ENCODE data around the gene SPATA24. TPM values are rescaled to one million over a fixed set of nuclear protein-coding genes. Genes with fewer than 3 reads are reported as not detected.

SPATA24 gene
- total and polyA plus RNA-seq, 2 experiments from 2014 or later = 16.0 to 20.6 TPM

- DNase-seq (ENCODE audit: low spot score) = no peak
- no peaks in the 10 kb centered on the region for H3K9me2 ChIP-seq (ENCODE audit: insufficient read depth)
- H3K36me3 ChIP-seq (ENCODE audit: insufficient read depth) = no peaks in the 10 kb centered on the region
- no peak overlapping the region for H3K4me2 ChIP-seq
- no peak overlapping the region for H2AFZ ChIP-seq
- Mint-ChIP-seq H3K4me3 (no peak overlapping the region), H3K9me3 (no peaks in the 10 kb centered on the region), H3K4me1 (no peaks in the 10 kb centered on the region; the same call in 1 of the 3 replicates), H3K27ac (no peak overlapping the region), H3K27me3 (ENCODE audit: insufficient read depth, low read depth, poor library complexity) (peaks cover 5% of the 10 kb centered on the region), H3K36me3 (ENCODE audit: low read depth) (no peaks in the 10 kb centered on the region; the same call in 2 of the 3 replicates)
- TF ChIP-seq ETS1 (IDR thresholded peaks at IDR 0.05) (no peak), EZH2phosphoT487 (IDR thresholded peaks at IDR 0.05; ENCODE audit: unreplicated experiment) (no peak), EZH2 (IDR thresholded peaks at IDR 0.05; ENCODE audit: low read depth, unreplicated experiment) (no peak), STAT1 (IDR thresholded peaks at IDR 0.05; ENCODE audit: unreplicated experiment) (no peak), ZNF331 (CRISPR knock-in tag; IDR thresholded peaks at IDR 0.05; ENCODE audit: low read depth) (no peak), JUNB (IDR thresholded peaks at IDR 0.05; ENCODE audit: unreplicated experiment) (no peak), ZNF462 (CRISPR knock-in tag; IDR thresholded peaks at IDR 0.05) (no peak), CREB1 (CRISPR knock-in tag; IDR thresholded peaks at IDR 0.05; ENCODE audit: low read depth) (no peak), ZNF114 (CRISPR knock-in tag; IDR thresholded peaks at IDR 0.05) (no peak), NANOG (IDR thresholded peaks at IDR 0.05; ENCODE audit: borderline replicate concordance) (no peak), POLR2AphosphoS5 (IDR thresholded peaks at IDR 0.05; ENCODE audit: low read depth) (no peak), REST (IDR thresholded peaks at IDR 0.05; ENCODE audit: unreplicated experiment) (no peak), CTCF (conservative IDR thresholded peaks at IDR 0.05; ENCODE audit: low read depth in 2 of 2) (no peak)
- H3K27ac ChIP-seq (ENCODE audit: low read depth) = no peak overlapping the region
- no peak for ATAC-seq
- H3K27me3 ChIP-seq (ENCODE audit: insufficient read depth) = no peaks in the 10 kb centered on the region
- H3F3A ChIP-seq (replicated peaks; ENCODE audit: low read depth) = no peaks in the 10 kb centered on the region
- H4K20me1 ChIP-seq (replicated peaks; ENCODE audit: insufficient read depth) = no peaks in the 10 kb centered on the region
- H3K79me2 ChIP-seq (replicated peaks; ENCODE audit: insufficient read depth) = no peaks in the 10 kb centered on the region
- no peaks in the 10 kb centered on the region for H3K4me1 ChIP-seq (ENCODE audit: insufficient read depth)
- H3K4me3 ChIP-seq = no peak overlapping the region
Measured at GRCh38 chr5:139451878-139452660, 48.2 kb upstream of the SPATA24 start.

Data from GM23338 (cell line).